Measurements from ENCODE around the gene RAB3A.

Gene RAB3A

GRCh38 chr19:18160493-18160970, 43.3 kb downstream of the RAB3A start:
- TF ChIP-seq POLR2AphosphoS5 (IDR thresholded peaks at IDR 0.05; ENCODE audit: low read depth, low read length) (no peak), TAF1 (IDR thresholded peaks at IDR 0.05; ENCODE audit: borderline replicate concordance, insufficient read depth, low read length) (no peak)

DNA sequence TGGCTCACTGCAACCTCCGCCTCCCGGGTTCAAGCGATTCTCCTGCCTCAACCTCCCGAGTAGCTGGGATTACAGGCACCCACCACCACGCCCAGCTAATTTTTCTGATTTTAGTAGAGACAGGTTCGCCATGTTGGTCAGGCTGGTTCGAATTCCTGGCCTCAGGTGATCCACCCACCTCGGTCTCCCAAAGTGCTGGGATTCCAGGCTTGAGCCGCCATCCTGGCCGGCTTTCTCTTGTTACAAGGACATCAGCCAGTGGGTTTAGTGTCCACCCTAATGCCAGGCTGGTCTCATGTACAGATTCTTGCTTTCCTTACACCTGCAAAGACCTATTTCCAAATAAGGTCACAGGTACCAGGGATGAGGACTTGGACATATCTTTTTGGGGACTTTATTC, 44.0 kb downstream of the RAB3A start:
- TF ChIP-seq SIN3A (IDR thresholded peaks at IDR 0.05; ENCODE audit: borderline replicate concordance, insufficient read depth, low read length): no peak
- TF ChIP-seq FOXP2 (optimal IDR thresholded peaks at IDR 0.05; ENCODE audit: borderline replicate concordance, extremely low read depth, extremely low read length, insufficient read depth): no peak
- TF ChIP-seq POLR2AphosphoS5 (IDR thresholded peaks at IDR 0.05; ENCODE audit: low read depth, low read length): no peak
- TF ChIP-seq TAF1 (IDR thresholded peaks at IDR 0.05; ENCODE audit: borderline replicate concordance, insufficient read depth, low read length): no peak
- TF ChIP-seq, protein P1, sequence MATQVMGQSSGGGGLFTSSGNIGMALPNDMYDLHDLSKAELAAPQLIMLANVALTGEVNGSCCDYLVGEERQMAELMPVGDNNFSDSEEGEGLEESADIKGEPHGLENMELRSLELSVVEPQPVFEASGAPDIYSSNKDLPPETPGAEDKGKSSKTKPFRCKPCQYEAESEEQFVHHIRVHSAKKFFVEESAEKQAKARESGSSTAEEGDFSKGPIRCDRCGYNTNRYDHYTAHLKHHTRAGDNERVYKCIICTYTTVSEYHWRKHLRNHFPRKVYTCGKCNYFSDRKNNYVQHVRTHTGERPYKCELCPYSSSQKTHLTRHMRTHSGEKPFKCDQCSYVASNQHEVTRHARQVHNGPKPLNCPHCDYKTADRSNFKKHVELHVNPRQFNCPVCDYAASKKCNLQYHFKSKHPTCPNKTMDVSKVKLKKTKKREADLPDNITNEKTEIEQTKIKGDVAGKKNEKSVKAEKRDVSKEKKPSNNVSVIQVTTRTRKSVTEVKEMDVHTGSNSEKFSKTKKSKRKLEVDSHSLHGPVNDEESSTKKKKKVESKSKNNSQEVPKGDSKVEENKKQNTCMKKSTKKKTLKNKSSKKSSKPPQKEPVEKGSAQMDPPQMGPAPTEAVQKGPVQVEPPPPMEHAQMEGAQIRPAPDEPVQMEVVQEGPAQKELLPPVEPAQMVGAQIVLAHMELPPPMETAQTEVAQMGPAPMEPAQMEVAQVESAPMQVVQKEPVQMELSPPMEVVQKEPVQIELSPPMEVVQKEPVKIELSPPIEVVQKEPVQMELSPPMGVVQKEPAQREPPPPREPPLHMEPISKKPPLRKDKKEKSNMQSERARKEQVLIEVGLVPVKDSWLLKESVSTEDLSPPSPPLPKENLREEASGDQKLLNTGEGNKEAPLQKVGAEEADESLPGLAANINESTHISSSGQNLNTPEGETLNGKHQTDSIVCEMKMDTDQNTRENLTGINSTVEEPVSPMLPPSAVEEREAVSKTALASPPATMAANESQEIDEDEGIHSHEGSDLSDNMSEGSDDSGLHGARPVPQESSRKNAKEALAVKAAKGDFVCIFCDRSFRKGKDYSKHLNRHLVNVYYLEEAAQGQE (IDR thresholded peaks at IDR 0.05; ENCODE audit: insufficient read depth in 1 of 2, low read depth in 2 of 2, low read length in 2 of 2): no peak

GRCh38 chr19:18158467-18158866, 45.4 kb downstream of the RAB3A start:
- TF ChIP-seq, protein P1 (IDR thresholded peaks at IDR 0.05; ENCODE audit: insufficient read depth in 1 of 2, low read depth in 2 of 2, low read length in 2 of 2): no peak
- TF ChIP-seq FOXP2 (optimal IDR thresholded peaks at IDR 0.05; ENCODE audit: borderline replicate concordance, extremely low read depth, extremely low read length, insufficient read depth) (no peak), SIN3A (IDR thresholded peaks at IDR 0.05; ENCODE audit: borderline replicate concordance, insufficient read depth, low read length) (no peak), TAF1 (IDR thresholded peaks at IDR 0.05; ENCODE audit: borderline replicate concordance, insufficient read depth, low read length) (no peak), POLR2AphosphoS5 (IDR thresholded peaks at IDR 0.05; ENCODE audit: low read depth, low read length) (no peak)

DNA sequence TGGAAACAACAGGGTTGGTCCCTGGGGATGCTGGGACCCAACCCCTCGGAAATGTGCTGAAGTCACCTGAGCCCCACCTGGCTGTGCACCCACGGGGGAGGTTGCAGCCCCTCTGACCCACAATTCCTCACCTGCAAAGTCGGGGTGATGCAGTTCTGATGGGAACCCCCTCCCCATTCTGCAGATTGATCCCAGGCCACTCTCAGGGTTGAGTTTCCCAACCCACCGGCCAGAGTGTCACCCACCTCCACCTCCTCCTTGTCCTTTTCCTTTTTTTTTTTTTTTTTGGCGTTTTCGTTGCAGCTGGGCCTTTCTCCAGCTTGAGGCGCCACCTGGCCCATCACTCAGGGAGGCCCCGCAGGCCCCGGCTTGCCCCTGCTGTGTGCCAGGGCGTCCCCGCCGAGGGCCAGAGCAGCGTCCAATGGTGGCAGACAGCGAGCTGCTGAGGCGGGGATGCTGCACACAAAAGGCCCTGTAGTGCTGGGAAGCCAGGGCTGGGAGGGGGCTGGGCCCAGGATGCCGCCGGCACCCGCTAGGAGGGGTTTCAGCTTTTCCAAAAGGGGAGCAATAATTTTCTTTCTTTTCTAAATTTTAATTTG, 46.3 kb downstream of the RAB3A start:
- TF ChIP-seq FOXP2 (optimal IDR thresholded peaks at IDR 0.05; ENCODE audit: borderline replicate concordance, extremely low read depth, extremely low read length, insufficient read depth): peak; percentile 44
- no peak for TF ChIP-seq TAF1 (IDR thresholded peaks at IDR 0.05; ENCODE audit: borderline replicate concordance, insufficient read depth, low read length)
- TF ChIP-seq, protein P1 (IDR thresholded peaks at IDR 0.05; ENCODE audit: insufficient read depth in 1 of 2, low read depth in 2 of 2, low read length in 2 of 2): no peak

GRCh38 chr19:18156841-18157464, 46.9 kb downstream of the RAB3A start:
- peak; percentile 27; the same call in 1 of the 2 replicates for TF ChIP-seq TAF1 (IDR thresholded peaks at IDR 0.05; ENCODE audit: borderline replicate concordance, insufficient read depth, low read length)
- TF ChIP-seq, protein P1 (IDR thresholded peaks at IDR 0.05; ENCODE audit: insufficient read depth in 1 of 2, low read depth in 2 of 2, low read length in 2 of 2): peak in 1 of 2 experiments; percentile 65; a peak in 1 of 4 replicates
- peak; percentile 64 for TF ChIP-seq POLR2AphosphoS5 (IDR thresholded peaks at IDR 0.05; ENCODE audit: low read depth, low read length)
- peak; percentile 85; the same call in 1 of the 2 replicates for TF ChIP-seq SIN3A (IDR thresholded peaks at IDR 0.05; ENCODE audit: borderline replicate concordance, insufficient read depth, low read length)
- peak; percentile 19 for TF ChIP-seq FOXP2 (optimal IDR thresholded peaks at IDR 0.05; ENCODE audit: borderline replicate concordance, extremely low read depth, extremely low read length, insufficient read depth)

Measured in PFSK-1 (cell line).